K562 (cell line): ENCODE results near the gene TBXA2R. TPM values are rescaled to one million over a fixed set of nuclear protein-coding genes. Genes with fewer than 3 reads are reported as not detected.

Experiments
- BRD4 ChIP-seq: fragments of 200-600 bp; sonication (generic); IDR thresholded peaks from 2 replicates; pipeline ENCODE4 v1.6.1; 2017; ENCODE audit warnings: inconsistent platforms
- CBX2 ChIP-seq: fragments of 200-600 bp; sonication (generic); IDR thresholded peaks from one replicate; pipeline ENCODE4 v1.6.1; 2012; ENCODE audit warnings: mild to moderate bottlenecking, low read length, inconsistent platforms; ENCODE audit not compliant: insufficient read depth, poor library complexity, severe bottlenecking
- EGR1 ChIP-seq: fragments of 450-650 bp; conservative IDR thresholded peaks from 2 replicates; pipeline ENCODE4 v1.6.1; 2017; ENCODE audit warnings: mild to moderate bottlenecking
- EZH2 ChIP-seq: IDR thresholded peaks from 2 replicates; pipeline ENCODE4 v1.6.1; 2012; ENCODE audit warnings: low read depth, mild to moderate bottlenecking, inconsistent platforms, low read length, borderline replicate concordance
- GATAD2B ChIP-seq: fragments of 450-650 bp; IDR thresholded peaks from 2 replicates; pipeline ENCODE4 v1.6.1; 2017; ENCODE audit warnings: mild to moderate bottlenecking, borderline replicate concordance
- KDM2B ChIP-seq: fragments of 250-450 bp; sonication (Bioruptor Pico); IDR thresholded peaks from 2 replicates; pipeline ENCODE4 v1.8.0; 2021; ENCODE audit warnings: mild to moderate bottlenecking, moderate library complexity
- NRF1 ChIP-seq, 2 experiments: fragments of 450-650 bp; IDR thresholded peaks in 1 of 2; conservative IDR thresholded peaks in 1 of 2; 2 replicates each; pipeline ENCODE4 v1.6.1; 2014; ENCODE audit warnings: mild to moderate bottlenecking in 2 of 2
- PHF21A ChIP-seq: fragments of 450-650 bp; IDR thresholded peaks from 2 replicates; pipeline ENCODE4 v1.6.1; 2017; ENCODE audit warnings: low read depth, borderline replicate concordance
- PHF8 ChIP-seq: fragments of 200-600 bp; sonication (generic); IDR thresholded peaks from 2 replicates; pipeline ENCODE4 v1.6.1; 2012; ENCODE audit warnings: mixed run types, mild to moderate bottlenecking, inconsistent platforms, low read length, moderate library complexity, borderline replicate concordance
- PML ChIP-seq: IDR thresholded peaks from 2 replicates; pipeline ENCODE4 v1.6.1; 2012; ENCODE audit warnings: low read length, inconsistent platforms
- PPARD ChIP-seq: fragments of 250-450 bp; sonication (Bioruptor Pico); IDR thresholded peaks from 2 replicates; pipeline ENCODE4 v1.8.0; 2022; ENCODE audit warnings: inconsistent platforms, mild to moderate bottlenecking, moderate library complexity
- RNF2 ChIP-seq: sonication (generic); IDR thresholded peaks from 2 replicates; pipeline ENCODE4 v1.6.1; 2016
- SMARCA4 ChIP-seq: fragments of 450-650 bp; IDR thresholded peaks from 2 replicates; pipeline ENCODE4 v1.6.1; 2016
- SP2 ChIP-seq: IDR thresholded peaks from 2 replicates; pipeline ENCODE4 v1.6.1; 2011; ENCODE audit warnings: mild to moderate bottlenecking, low read depth, low read length, moderate library complexity; ENCODE audit not compliant: poor library complexity, severe bottlenecking; ENCODE audit errors: extremely low read depth
- STAT5A ChIP-seq: IDR thresholded peaks from 2 replicates; pipeline ENCODE4 v1.6.1; 2012; ENCODE audit warnings: low read length, inconsistent platforms, borderline replicate concordance
- STAT5B ChIP-seq: fragments of 250-450 bp; sonication (Bioruptor Pico); IDR thresholded peaks from 2 replicates; pipeline ENCODE4 v1.8.0; 2021; ENCODE audit warnings: mild to moderate bottlenecking, inconsistent platforms
- TAF1 ChIP-seq: IDR thresholded peaks from 2 replicates; pipeline ENCODE4 v1.6.1; 2011; ENCODE audit warnings: mild to moderate bottlenecking, low read length, moderate library complexity; ENCODE audit not compliant: insufficient read depth, control insufficient read depth, severe bottlenecking; ENCODE audit errors: extremely low read depth
- TAF7 ChIP-seq: fragments of 450-650 bp; IDR thresholded peaks from 2 replicates; pipeline ENCODE4 v1.6.1; 2016; ENCODE audit warnings: missing genetic modification characterization, missing compliant biosample characterization
- TOE1 ChIP-seq, 2 experiments: fragments of 450-650 bp in 1 of 2; sonication (generic) in 1 of 2; formaldehyde crosslinking in 1 of 2; IDR thresholded peaks; 2 replicates each; pipeline versions ENCODE4 v1.7.1 to v1.8.0; 2016 to 2022; ENCODE audit warnings: borderline replicate concordance in 2 of 2, mild to moderate bottlenecking in 2 of 2, antibody characterized with exemption in 1 of 2, inconsistent platforms in 1 of 2, low read depth in 1 of 2, missing genetic modification reagents in 1 of 2, moderate library complexity in 1 of 2
- ZNF175 ChIP-seq: fragments of 200-800 bp; sonication (Bioruptor generic); IDR thresholded peaks from 2 replicates; pipeline ENCODE4 v1.6.1; 2016; ENCODE audit warnings: low read depth, mild to moderate bottlenecking, missing genetic modification characterization, missing compliant biosample characterization
- ZNF444 ChIP-seq: fragments of 250-450 bp; sonication (Bioruptor Pico); IDR thresholded peaks from 2 replicates; pipeline ENCODE4 v1.4.0; 2020; ENCODE audit warnings: mild to moderate bottlenecking, moderate library complexity
- ZNF764 ChIP-seq: fragments of 250-450 bp; sonication (Bioruptor Pico); IDR thresholded peaks from 2 replicates; pipeline ENCODE4 v1.4.0; 2020; ENCODE audit warnings: low read depth, mild to moderate bottlenecking, moderate library complexity
- polyA plus RNA-seq, 8 experiments: library from polyadenylated mRNA; depleted of rRNA in 4 of 8; stranded (reverse) in 5 of 8; unstranded in 3 of 8; fragments of >200 nt; fragmentation: Nextera tagmentation in 2 of 8; fragmentation: Illumina TruSeq in 1 of 8; extraction: Ambion mirVana in 2 of 8; extraction: Trizol in 1 of 8; gene quantifications; 2 replicates each; pipeline versions ENCODE4 v1.2.1 to v1.2.3, GENCODE V29; 2011 to 2014; ENCODE audit warnings: inconsistent platforms in 1 of 8, missing spikeins in 1 of 8
- total RNA-seq, 7 experiments: library from RNA; depleted of rRNA in 6 of 7; stranded (reverse); fragments of >200 nt in 6 of 7; fragmentation: Illumina TruSeq in 2 of 7; extraction: Trizol in 2 of 7; gene quantifications; 2 replicates each; pipeline versions ENCODE4 v1.2.1 to v1.2.3, GENCODE V29; 2011 to 2021; ENCODE audit warnings: low replicate concordance in 1 of 7
- TF ChIP-seq, protein P1 (sequence below): fragments of 250-450 bp; sonication (Bioruptor Pico); IDR thresholded peaks from 2 replicates; pipeline ENCODE4 v1.9.0; 2021; ENCODE audit warnings: mild to moderate bottlenecking, inconsistent platforms
- TF ChIP-seq, protein P2 (sequence below): fragments of 150-350 bp; conservative IDR thresholded peaks from 2 replicates; pipeline ENCODE4 v1.6.1; 2014; ENCODE audit warnings: low read length

TBXA2R gene
- total and polyA plus RNA-seq, 9 of the 15 experiments (the other 6 are each of a cell fraction or from before 2014, with no cell fraction given), result 1.5 to 24.0 (median 2.8) TPM

DNA sequence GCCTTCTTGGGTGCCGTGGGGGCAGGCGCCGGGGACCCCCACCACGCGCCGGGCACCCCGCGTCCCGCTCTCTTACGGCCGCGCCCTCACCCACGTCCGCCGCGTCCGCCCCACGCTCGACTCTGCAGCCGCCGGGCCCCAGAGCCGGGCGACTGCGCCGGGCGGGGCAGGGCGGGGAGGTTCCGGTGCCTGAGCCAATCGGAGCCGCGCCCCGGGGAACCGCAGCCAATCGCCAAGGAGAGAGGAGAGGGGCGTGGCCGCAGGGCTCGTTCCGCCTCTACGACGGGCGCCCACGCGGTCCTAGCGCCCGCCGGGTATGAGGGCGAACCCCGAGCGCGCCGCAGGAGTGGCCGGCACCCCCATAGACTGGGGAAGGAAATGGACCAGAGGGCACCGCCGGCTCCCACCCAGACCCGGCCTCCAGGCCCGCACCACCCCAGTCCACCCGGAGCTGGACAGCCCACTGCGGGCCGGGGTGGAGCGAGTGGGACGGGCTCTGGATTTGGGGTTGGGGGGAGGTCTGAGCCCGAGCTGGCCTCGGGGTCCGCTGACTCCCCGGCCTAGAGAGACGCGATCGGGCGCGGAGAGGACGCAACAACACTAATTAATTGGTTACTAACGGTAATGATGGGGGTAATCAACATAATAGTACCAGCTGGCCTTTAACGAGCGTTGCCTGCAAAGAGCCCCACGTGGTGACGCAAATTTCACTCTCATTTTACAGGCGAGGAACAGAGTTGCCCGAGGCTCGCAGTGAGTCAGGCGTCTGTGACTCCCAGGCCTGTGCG lies 49.0 kb downstream of the TBXA2R start, which contains the start of gene MFSD12 (continued):
- no peak for TF ChIP-seq CBX2
- TF ChIP-seq RNF2, result peak; percentile 49; the same call in 1 of the 2 replicates
- no peak for TF ChIP-seq PPARD
- TF ChIP-seq ZNF175 (CRISPR knock-in tag), result no peak
- TF ChIP-seq, protein P1, sequence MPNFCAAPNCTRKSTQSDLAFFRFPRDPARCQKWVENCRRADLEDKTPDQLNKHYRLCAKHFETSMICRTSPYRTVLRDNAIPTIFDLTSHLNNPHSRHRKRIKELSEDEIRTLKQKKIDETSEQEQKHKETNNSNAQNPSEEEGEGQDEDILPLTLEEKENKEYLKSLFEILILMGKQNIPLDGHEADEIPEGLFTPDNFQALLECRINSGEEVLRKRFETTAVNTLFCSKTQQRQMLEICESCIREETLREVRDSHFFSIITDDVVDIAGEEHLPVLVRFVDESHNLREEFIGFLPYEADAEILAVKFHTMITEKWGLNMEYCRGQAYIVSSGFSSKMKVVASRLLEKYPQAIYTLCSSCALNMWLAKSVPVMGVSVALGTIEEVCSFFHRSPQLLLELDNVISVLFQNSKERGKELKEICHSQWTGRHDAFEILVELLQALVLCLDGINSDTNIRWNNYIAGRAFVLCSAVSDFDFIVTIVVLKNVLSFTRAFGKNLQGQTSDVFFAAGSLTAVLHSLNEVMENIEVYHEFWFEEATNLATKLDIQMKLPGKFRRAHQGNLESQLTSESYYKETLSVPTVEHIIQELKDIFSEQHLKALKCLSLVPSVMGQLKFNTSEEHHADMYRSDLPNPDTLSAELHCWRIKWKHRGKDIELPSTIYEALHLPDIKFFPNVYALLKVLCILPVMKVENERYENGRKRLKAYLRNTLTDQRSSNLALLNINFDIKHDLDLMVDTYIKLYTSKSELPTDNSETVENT, result 0 out of 2 replicates have a peak, but pooled peaks have one; percentile 48
- TF ChIP-seq, protein P2, sequence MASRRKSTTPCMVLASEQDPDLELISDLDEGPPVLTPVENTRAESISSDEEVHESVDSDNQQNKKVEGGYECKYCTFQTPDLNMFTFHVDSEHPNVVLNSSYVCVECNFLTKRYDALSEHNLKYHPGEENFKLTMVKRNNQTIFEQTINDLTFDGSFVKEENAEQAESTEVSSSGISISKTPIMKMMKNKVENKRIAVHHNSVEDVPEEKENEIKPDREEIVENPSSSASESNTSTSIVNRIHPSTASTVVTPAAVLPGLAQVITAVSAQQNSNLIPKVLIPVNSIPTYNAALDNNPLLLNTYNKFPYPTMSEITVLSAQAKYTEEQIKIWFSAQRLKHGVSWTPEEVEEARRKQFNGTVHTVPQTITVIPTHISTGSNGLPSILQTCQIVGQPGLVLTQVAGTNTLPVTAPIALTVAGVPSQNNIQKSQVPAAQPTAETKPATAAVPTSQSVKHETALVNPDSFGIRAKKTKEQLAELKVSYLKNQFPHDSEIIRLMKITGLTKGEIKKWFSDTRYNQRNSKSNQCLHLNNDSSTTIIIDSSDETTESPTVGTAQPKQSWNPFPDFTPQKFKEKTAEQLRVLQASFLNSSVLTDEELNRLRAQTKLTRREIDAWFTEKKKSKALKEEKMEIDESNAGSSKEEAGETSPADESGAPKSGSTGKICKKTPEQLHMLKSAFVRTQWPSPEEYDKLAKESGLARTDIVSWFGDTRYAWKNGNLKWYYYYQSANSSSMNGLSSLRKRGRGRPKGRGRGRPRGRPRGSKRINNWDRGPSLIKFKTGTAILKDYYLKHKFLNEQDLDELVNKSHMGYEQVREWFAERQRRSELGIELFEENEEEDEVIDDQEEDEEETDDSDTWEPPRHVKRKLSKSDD, result no peak
- no peak; the same call in 1 of the 2 replicates for TF ChIP-seq GATAD2B
- TF ChIP-seq SMARCA4, result no peak
- TF ChIP-seq NRF1 (conservative IDR thresholded peaks at IDR 0.05 in 1 of 2, IDR thresholded peaks at IDR 0.05 in 1 of 2), result peak; percentile 69 to 74
- no peak for TF ChIP-seq TAF7 (tag)
- TF ChIP-seq TAF1, result peak; percentile 66
- TF ChIP-seq KDM2B (CRISPR knock-in tag), result peak; percentile 88; the same call in 1 of the 2 replicates
- no peak for TF ChIP-seq ZNF444 (CRISPR knock-in tag)
- TF ChIP-seq STAT5B (CRISPR knock-in tag), result no peak
- 0 out of 2 replicates have a peak, but pooled peaks have one; percentile 20 for TF ChIP-seq ZNF764 (CRISPR knock-in tag)
- peak; percentile 57 for TF ChIP-seq SP2
- no peak for TF ChIP-seq BRD4
- no peak for TF ChIP-seq STAT5A
- 0 out of 2 replicates have a peak, but pooled peaks have one; percentile 32 for TF ChIP-seq PHF21A
- TF ChIP-seq PML, result no peak
- peak; percentile 59 for TF ChIP-seq EGR1
- no peak for TF ChIP-seq EZH2
- peak; percentile 97 for TF ChIP-seq TOE1 (IDR thresholded peaks at IDR 0.05; ENCODE audit: borderline replicate concordance)
- TF ChIP-seq TOE1 (CRISPR knock-in tag; IDR thresholded peaks at IDR 0.05; ENCODE audit: borderline replicate concordance, low read depth), result 0 out of 2 replicates have a peak, but pooled peaks have one; percentile 22
- TF ChIP-seq PHF8, result peak; percentile 62; the same call in 1 of the 2 replicates
